NB4 (cell line): ENCODE data around the gene GPC5.

Source experiments
- DNase-seq: peaks from one replicate; pipeline ENCODE4 v3.0.0; 2010; ENCODE audit warnings: low read depth
- H3K4me3 ChIP-seq: one replicate; pipeline ENCODE4 v1.5.1; 2011; ENCODE audit warnings: mild to moderate bottlenecking, low read depth, low read length, moderate library complexity
- CTCF ChIP-seq: IDR thresholded peaks from one replicate; pipeline ENCODE4 v1.5.1; 2012; ENCODE audit warnings: low read depth, low read length
- MAX ChIP-seq: IDR thresholded peaks from 2 replicates; pipeline ENCODE4 v1.6.1; 2011; ENCODE audit warnings: low read depth, low read length
- MYC ChIP-seq: IDR thresholded peaks from 2 replicates; pipeline ENCODE4 v1.6.1; 2011; ENCODE audit warnings: low read depth, low read length
- POLR2A ChIP-seq: IDR thresholded peaks from 2 replicates; pipeline ENCODE4 v1.6.1; 2011; ENCODE audit warnings: mild to moderate bottlenecking; ENCODE audit not compliant: insufficient read length; ENCODE audit errors: extremely low read depth

GPC5 gene

DNA sequence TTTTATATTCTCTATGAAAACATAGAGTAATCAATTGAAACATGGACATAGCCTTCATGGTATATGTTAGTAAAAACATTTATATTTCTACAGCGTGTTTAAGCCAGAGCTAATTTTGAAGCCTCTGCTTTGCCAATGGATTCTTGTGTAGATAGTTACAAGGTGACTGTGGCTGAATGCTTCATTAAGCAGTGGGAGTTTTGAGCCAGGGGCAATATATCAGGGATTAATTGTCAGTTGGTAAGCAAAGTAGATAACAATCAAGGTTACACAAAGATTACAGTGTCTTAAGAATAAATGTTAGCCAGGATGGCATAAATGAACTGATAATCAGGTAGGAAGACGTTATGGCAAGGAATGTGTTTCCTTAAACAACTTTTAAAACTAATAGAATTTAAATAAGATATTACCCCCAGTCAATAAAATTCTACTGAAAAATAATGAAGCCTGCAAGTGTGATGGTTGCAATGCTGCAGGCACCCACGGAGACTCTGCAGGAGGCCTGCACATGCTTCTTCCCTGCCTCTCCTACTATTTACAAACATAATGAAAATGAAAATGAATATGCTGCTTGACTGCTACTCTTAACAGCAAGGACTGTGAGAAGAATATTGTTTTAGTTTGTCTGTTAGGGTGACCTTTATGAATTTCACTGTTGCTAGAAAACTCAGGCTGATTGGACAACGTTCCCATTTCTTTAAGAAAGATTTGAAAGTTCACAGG, 588.5 kb downstream of the GPC5 start:
- DNase-seq, result no peak
- TF ChIP-seq MAX (no peak), POLR2A (no peak), CTCF (no peak), MYC (no peak)
- H3K4me3 ChIP-seq, result no peak overlapping the region

- H3K4me3 ChIP-seq, result no peak overlapping the region
- TF ChIP-seq MAX, result no peak
- TF ChIP-seq CTCF, result no peak
- TF ChIP-seq MYC, result no peak
- TF ChIP-seq POLR2A, result no peak
- no peak for DNase-seq
These were observed 589.9 kb downstream of the GPC5 start for GRCh38 chr13:91988331-91988730.

DNA sequence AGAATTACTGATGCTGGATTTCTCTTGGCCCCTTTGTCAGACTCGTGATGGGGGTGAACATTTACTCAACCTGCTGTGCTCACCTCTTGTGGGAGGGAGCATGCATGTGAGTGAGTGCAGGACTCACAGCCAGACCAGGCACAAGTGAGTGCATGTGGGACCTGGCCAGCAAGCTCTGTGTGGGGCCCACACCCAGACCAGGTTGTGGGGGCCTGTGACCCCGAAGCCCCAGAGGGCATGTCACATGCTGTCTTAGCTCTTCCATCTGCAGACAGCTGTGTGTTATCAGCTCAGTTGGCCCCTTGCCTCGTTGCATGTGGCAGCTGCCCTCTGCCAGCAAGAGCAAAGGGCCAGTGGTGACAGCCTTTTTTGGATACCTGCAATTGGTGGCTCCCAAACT, 614.4 kb downstream of the GPC5 start:
- TF ChIP-seq CTCF (no peak), POLR2A (no peak), MAX (no peak), MYC (no peak)

GRCh38 chr13:92017737-92018136, 619.3 kb downstream of the GPC5 start:
- no peak for DNase-seq
- TF ChIP-seq MYC, result no peak
- no peak for TF ChIP-seq CTCF
- no peak for TF ChIP-seq MAX
- no peak for TF ChIP-seq POLR2A
- no peak overlapping the region for H3K4me3 ChIP-seq

More for the DNA sequence above, 614.4 kb downstream of the GPC5 start:
- no peak for DNase-seq
- H3K4me3 ChIP-seq, result no peak overlapping the region

DNA sequence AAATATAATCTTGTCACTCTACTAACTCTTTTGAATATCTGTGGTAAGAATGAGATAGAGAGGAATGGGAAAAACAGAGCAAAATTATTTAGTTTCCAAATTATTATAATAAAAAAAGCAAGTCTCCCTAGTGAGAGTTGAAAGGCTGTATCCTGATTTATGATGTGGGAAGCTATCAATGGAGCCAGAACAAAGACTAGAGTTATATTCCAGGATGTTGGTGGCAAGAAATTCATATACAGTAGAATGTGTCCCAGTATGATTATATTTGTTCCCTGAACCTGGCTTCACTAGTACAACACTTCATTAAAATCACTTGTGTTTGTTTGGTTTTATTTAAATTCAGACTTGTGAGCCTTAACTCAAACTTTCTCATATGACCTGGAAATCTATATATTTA, 630.3 kb downstream of the GPC5 start:
- no peak for DNase-seq
- TF ChIP-seq POLR2A, result no peak
- TF ChIP-seq MAX, result no peak
- no peak for TF ChIP-seq MYC
- TF ChIP-seq CTCF, result no peak
- H3K4me3 ChIP-seq, result no peak overlapping the region
